ENCODE results near the gene CASP6. TPM values are rescaled to one million over a fixed set of nuclear protein-coding genes. Genes with fewer than 3 reads are reported as not detected.
"Not testable (repeated sequence)": the region's sequence is repeated elsewhere in the genome, so short reads cannot be mapped to it uniquely, and the experiment has no call there.

CASP6 gene
- total and polyA plus RNA-seq, 5 donors, result 6.5 to 13.4 (median 9.6) TPM

DNA sequence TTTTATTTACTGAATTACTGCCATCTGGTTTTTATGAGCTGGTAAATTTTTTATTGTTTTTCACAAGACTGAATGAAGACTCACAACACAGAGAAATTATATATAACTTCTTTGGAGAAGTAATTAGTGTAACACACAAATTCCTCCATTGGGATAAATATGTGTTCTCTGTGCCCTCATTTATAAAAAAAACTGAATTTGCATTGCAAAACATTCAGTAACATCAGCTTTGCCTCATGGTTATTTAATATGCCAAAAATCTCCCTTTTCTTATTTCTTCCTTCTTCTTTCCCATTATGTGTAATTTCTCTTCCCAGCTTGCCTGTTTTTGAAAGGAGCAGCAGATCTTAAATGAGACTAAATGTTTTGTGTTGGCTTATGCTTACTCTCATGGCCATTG is 18.5 kb downstream of the CASP6 start:
- Histone ChIP-seq H3K4me3 (ENCODE audit: low read length) (no peak overlapping the region), H3K27ac (ENCODE audit: low read length) (no peak overlapping the region), H3K9me3 (ENCODE audit: control insufficient read depth, low read length) (no peaks in the 10 kb centered on the region), H3K4me1 (ENCODE audit: control insufficient read depth, insufficient read depth, low read length) (no peaks in the 10 kb centered on the region), H3K27me3 (ENCODE audit: control insufficient read depth, insufficient read depth) (no peaks in the 10 kb centered on the region)
- ATAC-seq (no peak), DNase-seq (no peak)
- intact Hi-C loops (cut with DNase I), result no loop called here

- H3K27ac ChIP-seq (ENCODE audit: low read length), result no peak overlapping the region
- no peaks in the 10 kb centered on the region for H3K9me3 ChIP-seq (ENCODE audit: control insufficient read depth, low read length)
- H3K27me3 ChIP-seq (ENCODE audit: control insufficient read depth, insufficient read depth), result no peaks in the 10 kb centered on the region
- no peak for DNase-seq
- WGBS, result 89% methylated on average over 6 of the region's 6 CpGs
- no peak overlapping the region for H3K4me3 ChIP-seq (ENCODE audit: low read length)
- no peak for ATAC-seq
- intact Hi-C loops (cut with DNase I), result no loop called here
- no peaks in the 10 kb centered on the region for H3K4me1 ChIP-seq (ENCODE audit: control insufficient read depth, insufficient read depth, low read length)
These were observed 19.5 kb downstream of the CASP6 start for GRCh38 chr4:109683621-109684253.

- no peaks in the 10 kb centered on the region for H3K4me1 ChIP-seq (ENCODE audit: control insufficient read depth, insufficient read depth, low read length)
- no peaks in the 10 kb centered on the region for H3K27me3 ChIP-seq (ENCODE audit: control insufficient read depth, insufficient read depth)
- no peak overlapping the region for H3K27ac ChIP-seq (ENCODE audit: low read length)
- ATAC-seq (no peak), DNase-seq (no peak)
- 95% methylated on average over 2 of the region's 2 CpGs for WGBS
- intact Hi-C loops (cut with DNase I), result no loop called here
- no peak overlapping the region for H3K4me3 ChIP-seq (ENCODE audit: low read length)
- H3K9me3 ChIP-seq (ENCODE audit: control insufficient read depth, low read length), result no peaks in the 10 kb centered on the region
These were observed 20.4 kb downstream of the CASP6 start for GRCh38 chr4:109682875-109683274.

DNA sequence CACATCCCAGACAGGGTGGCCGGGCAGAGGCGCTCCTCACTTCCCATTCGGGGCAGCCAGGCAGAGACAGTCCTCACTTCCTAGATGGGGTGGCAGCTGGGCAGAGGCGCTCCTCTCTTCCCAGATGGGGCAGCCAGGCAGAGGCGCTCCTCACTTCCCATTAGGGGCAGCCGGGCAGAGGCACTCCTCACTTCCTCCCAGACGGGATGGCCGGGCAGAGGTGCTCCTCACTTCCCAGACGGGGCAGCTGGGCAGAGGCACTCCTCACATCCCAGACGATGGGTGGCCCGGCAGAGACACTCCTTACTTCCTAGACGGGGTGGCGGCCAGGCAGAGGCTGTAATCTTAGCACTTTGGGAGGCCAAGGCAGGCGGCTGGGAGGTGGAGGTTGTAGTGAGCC is 24.3 kb downstream of the CASP6 start:
- WGBS, result 98% methylated on average over 14 of the region's 14 CpGs
- H3K27me3 ChIP-seq (ENCODE audit: control insufficient read depth, insufficient read depth); H3K27ac ChIP-seq (ENCODE audit: low read length); H3K4me1 ChIP-seq (ENCODE audit: control insufficient read depth, insufficient read depth, low read length); intact Hi-C loops (cut with DNase I); H3K9me3 ChIP-seq (ENCODE audit: control insufficient read depth, low read length); ATAC-seq; DNase-seq; H3K4me3 ChIP-seq (ENCODE audit: low read length): not testable (repeated sequence)

GRCh38 chr4:109678472-109678871 is 24.8 kb downstream of the CASP6 start:
- DNase-seq, result peak in 1 of 3 donors; percentile 55
- intact Hi-C loops (cut with DNase I); H3K27me3 ChIP-seq (ENCODE audit: control insufficient read depth, insufficient read depth); H3K4me1 ChIP-seq (ENCODE audit: control insufficient read depth, insufficient read depth, low read length); ATAC-seq; H3K4me3 ChIP-seq (ENCODE audit: low read length); H3K27ac ChIP-seq (ENCODE audit: low read length); H3K9me3 ChIP-seq (ENCODE audit: control insufficient read depth, low read length): not testable (repeated sequence)
- 97% methylated on average over 28 of the region's 28 CpGs for WGBS

GRCh38 chr4:109676886-109677285 is 26.4 kb downstream of the CASP6 start:
- Histone ChIP-seq H3K4me3 (ENCODE audit: low read length) (no peak overlapping the region), H3K27ac (ENCODE audit: low read length) (no peak overlapping the region), H3K27me3 (ENCODE audit: control insufficient read depth, insufficient read depth) (no peaks in the 10 kb centered on the region), H3K4me1 (ENCODE audit: control insufficient read depth, insufficient read depth, low read length) (no peaks in the 10 kb centered on the region), H3K9me3 (ENCODE audit: control insufficient read depth, low read length) (no peaks in the 10 kb centered on the region)
- no peak for ATAC-seq
- DNase-seq, result no peak
- intact Hi-C loops (cut with DNase I), result no loop called here
- 88% methylated on average over 1 of the region's 1 CpG for WGBS

- Histone ChIP-seq H3K9me3 (ENCODE audit: control insufficient read depth, low read length) (no peaks in the 10 kb centered on the region), H3K4me1 (ENCODE audit: control insufficient read depth, insufficient read depth, low read length) (no peaks in the 10 kb centered on the region), H3K4me3 (ENCODE audit: low read length) (no peak overlapping the region), H3K27me3 (ENCODE audit: control insufficient read depth, insufficient read depth) (no peaks in the 10 kb centered on the region), H3K27ac (ENCODE audit: low read length) (no peak overlapping the region)
- ATAC-seq (no peak), DNase-seq (no peak)
- 94% methylated on average over 1 of the region's 1 CpG for WGBS
- intact Hi-C loops (cut with DNase I), result no loop called here
These were observed 27.4 kb downstream of the CASP6 start for GRCh38 chr4:109675843-109676242.

DNA sequence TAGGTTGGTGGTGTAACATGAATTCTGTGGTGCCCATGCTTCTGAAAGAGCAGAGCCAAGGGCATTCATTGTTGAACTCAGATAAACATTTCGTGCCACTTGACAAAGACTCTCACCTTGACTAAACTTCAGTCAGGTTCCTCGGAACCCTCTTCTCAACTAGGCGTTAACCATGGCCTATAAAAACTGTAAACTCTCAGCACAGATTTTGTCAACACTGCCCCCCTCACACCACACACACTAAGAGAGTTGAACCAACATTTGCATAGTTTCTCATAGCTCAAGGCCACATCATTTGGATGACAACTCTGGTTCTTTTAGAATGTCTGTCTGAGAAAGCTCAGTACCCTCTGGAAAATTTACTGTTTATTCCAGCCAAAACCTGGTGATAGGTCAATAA is 28.1 kb downstream of the CASP6 start:
- intact Hi-C loops (cut with DNase I), result no loop called here
- 91% methylated on average over 3 of the region's 3 CpGs for WGBS
- no peak for ATAC-seq
- no peaks in the 10 kb centered on the region for H3K27me3 ChIP-seq (ENCODE audit: control insufficient read depth, insufficient read depth)
- DNase-seq, result no peak
- no peaks in the 10 kb centered on the region for H3K4me1 ChIP-seq (ENCODE audit: control insufficient read depth, insufficient read depth, low read length)
- H3K9me3 ChIP-seq (ENCODE audit: control insufficient read depth, low read length), result no peaks in the 10 kb centered on the region
- no peak overlapping the region for H3K4me3 ChIP-seq (ENCODE audit: low read length)
- no peak overlapping the region for H3K27ac ChIP-seq (ENCODE audit: low read length)

- no peaks in the 10 kb centered on the region for H3K9me3 ChIP-seq (ENCODE audit: control insufficient read depth, low read length)
- intact Hi-C loops (cut with DNase I), result loop anchor here in 1 of 4 donors (5.0 kb wide), 1 partner anchor 121 kb away; no protein-coding TSS in a partner anchor
- no peak overlapping the region for H3K4me3 ChIP-seq (ENCODE audit: low read length)
- no peak overlapping the region for H3K27ac ChIP-seq (ENCODE audit: low read length)
- no peaks in the 10 kb centered on the region for H3K27me3 ChIP-seq (ENCODE audit: control insufficient read depth, insufficient read depth)
- WGBS, result 98% methylated on average over 1 of the region's 1 CpG
- ATAC-seq, result no peak
- H3K4me1 ChIP-seq (ENCODE audit: control insufficient read depth, insufficient read depth, low read length), result no peaks in the 10 kb centered on the region
- no peak for DNase-seq
These were observed 29.9 kb downstream of the CASP6 start for GRCh38 chr4:109673303-109673702.

DNA sequence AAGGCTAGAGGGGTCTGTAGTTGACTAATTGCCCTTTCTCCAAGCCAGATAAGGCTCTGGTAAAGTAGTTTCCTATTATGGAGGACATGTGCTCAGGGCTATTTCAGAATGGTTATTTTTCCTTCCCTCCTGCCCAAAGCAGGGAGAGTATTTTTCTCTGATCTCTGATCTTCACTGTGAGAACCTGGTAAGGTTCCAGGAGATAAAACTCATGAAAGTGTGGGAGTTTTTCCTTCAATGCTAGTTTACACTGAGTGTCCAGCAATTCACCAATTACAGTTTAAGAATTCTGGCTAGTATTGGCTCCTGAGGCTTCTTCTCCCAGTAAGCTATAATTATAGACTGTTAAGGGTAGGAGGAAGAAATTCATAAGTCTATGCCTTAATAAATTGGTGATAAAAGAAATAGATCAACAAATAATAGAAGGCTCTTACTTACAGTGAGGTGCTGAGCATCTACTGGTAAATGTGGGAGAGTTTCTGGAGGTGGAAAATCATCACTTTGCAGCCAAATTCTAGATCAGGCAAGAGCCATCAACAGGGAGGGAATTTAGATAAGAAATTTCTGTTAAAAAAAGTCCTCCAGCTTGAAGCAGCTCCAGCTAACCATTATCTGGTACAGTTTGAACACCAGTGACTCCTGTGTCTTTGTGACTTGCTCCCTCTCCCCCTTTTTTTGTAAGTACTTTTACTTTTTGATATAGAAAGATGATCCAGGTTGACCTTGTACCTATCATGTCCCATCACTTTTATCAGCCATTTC is 30.9 kb downstream of the CASP6 start:
- H3K4me1 ChIP-seq (ENCODE audit: control insufficient read depth, insufficient read depth, low read length), result no peaks in the 10 kb centered on the region
- no peak overlapping the region for H3K4me3 ChIP-seq (ENCODE audit: low read length)
- no peak overlapping the region for H3K27ac ChIP-seq (ENCODE audit: low read length)
- no peaks in the 10 kb centered on the region for H3K9me3 ChIP-seq (ENCODE audit: control insufficient read depth, low read length)
- H3K27me3 ChIP-seq (ENCODE audit: control insufficient read depth, insufficient read depth), result no peaks in the 10 kb centered on the region
- ATAC-seq (no peak), DNase-seq (no peak)
- intact Hi-C loops (cut with DNase I), result loop anchor here in 1 of 4 donors (5.0 kb wide), 1 partner anchor 120 kb away; no protein-coding TSS in a partner anchor

DNA sequence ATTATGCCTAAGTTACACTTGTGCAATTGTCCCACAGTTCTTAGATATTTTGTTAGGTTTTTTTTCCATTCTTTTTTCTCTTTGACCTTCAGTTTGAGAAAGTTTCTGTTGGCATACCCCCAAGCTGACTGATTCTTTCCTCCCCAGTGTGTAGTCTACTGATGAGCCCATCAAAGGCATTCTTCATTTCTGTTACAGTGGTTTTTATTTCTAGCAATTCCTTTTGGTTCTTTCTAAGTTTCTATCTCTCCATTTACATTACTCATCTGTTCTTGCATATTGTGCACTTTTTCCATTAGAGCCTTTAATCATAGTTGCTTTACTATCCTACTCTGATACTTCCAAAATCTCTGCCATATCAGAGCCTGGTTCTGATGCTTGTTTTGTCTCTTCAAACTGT is 31.9 kb downstream of the CASP6 start:
- ATAC-seq (no peak), DNase-seq (no peak)
- Histone ChIP-seq H3K27me3 (ENCODE audit: control insufficient read depth, insufficient read depth) (no peaks in the 10 kb centered on the region), H3K4me1 (ENCODE audit: control insufficient read depth, insufficient read depth, low read length) (no peaks in the 10 kb centered on the region), H3K27ac (ENCODE audit: low read length) (no peak overlapping the region), H3K9me3 (ENCODE audit: control insufficient read depth, low read length) (no peaks in the 10 kb centered on the region), H3K4me3 (ENCODE audit: low read length) (no peak overlapping the region)
- intact Hi-C loops (cut with DNase I), result loop anchor here in 1 of 4 donors (5.0 kb wide), 1 partner anchor 119 kb away; no protein-coding TSS in a partner anchor
